GM23248 (cell line): Measurements from ENCODE around the gene SLC37A1.

Source experiments
- EZH2 ChIP-seq: fragments of 200-600 bp; sonication (generic); IDR thresholded peaks from 2 replicates; pipeline ENCODE4 v1.6.1; 2018; ENCODE audit warnings: antibody characterized with exemption, mild to moderate bottlenecking; ENCODE audit not compliant: insufficient read depth, poor library complexity, severe bottlenecking
- EZH2phosphoT487 ChIP-seq: fragments of 200-600 bp; sonication (generic); IDR thresholded peaks from 2 replicates; pipeline ENCODE4 v1.6.1; 2018; ENCODE audit warnings: antibody characterized with exemption, moderate library complexity, mild to moderate bottlenecking, low read depth; ENCODE audit not compliant: insufficient read depth

DNA sequence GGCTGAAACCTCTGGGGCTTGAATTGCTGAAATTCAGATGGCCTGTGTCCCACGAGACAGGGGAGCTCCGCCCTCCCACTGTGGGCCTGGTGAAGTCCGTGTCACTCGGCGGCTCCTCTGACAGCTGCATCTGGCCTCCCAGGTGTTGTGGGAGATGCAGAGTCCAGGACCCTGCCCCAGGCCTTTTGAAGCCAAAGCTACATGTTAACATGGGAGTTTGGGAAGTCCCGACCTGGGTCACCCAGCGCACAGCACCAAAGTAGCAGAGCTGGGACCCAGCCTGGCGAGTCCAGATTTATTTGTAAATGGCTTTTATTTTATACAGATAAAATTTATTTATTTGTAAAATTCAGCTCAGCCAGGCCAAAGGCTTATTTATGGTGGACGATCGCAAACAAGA lies 28.9 kb downstream of the SLC37A1 start:
- TF ChIP-seq EZH2 (no peak), EZH2phosphoT487 (no peak)
